Naive thymus-derived CD4-positive, alpha-beta T cell (primary cell): ENCODE results near the gene POU6F2. TPM values are rescaled to one million over a fixed set of nuclear protein-coding genes. Genes with fewer than 3 reads are reported as not detected.
A peak's percentile ranks its signal among the peaks of the same experiment; 100 is the strongest.

ENCODE experiments used
- ATAC-seq: fragments of 150-1000 bp; cut with Tn5 transposase; 2 replicates; pipeline ENCODE4 v1.10.0; 2021; ENCODE audit warnings: mild to moderate bottlenecking, moderate library complexity
- CTCF ChIA-PET: fragments of 350-600 bp; sonication (Branson Sonifier 250); formaldehyde crosslinking; loops from one replicate; lab custom pipeline; 2021; ENCODE audit warnings: antibody characterized with exemption; lab: Charles Lee
- POLR2A ChIA-PET: fragments of 350-600 bp; sonication (Branson Sonifier 250); formaldehyde crosslinking; loops from one replicate; lab custom pipeline; 2021; ENCODE audit warnings: antibody characterized with exemption, inconsistent platforms; lab: Charles Lee
- DNase-seq, 9 donors: peaks; one replicate each; pipeline versions ENCODE4 v3.0.0 to v3.0.0-alpha.2; 2020 to 2022; ENCODE audit warnings: mixed read lengths in 1 of 9
- H3K27ac ChIP-seq: one replicate; pipeline ENCODE4 v1.7.0; 2013; ENCODE audit warnings: mild to moderate bottlenecking, low read depth, low read length, moderate library complexity
- H3K27me3 ChIP-seq, 2 donors: one replicate each; pipeline ENCODE4 v1.7.0; 2013; ENCODE audit warnings: low read length in 2 of 2, mild to moderate bottlenecking in 2 of 2, moderate library complexity in 2 of 2; ENCODE audit not compliant: control insufficient read depth in 2 of 2, insufficient read depth in 2 of 2
- H3K36me3 ChIP-seq, 3 experiments: 1 replicate in 2 of 3; 2 replicates in 1 of 3; pipeline ENCODE4 v1.7.0; 2013; ENCODE audit warnings: low read length in 3 of 3, mild to moderate bottlenecking in 3 of 3, moderate library complexity in 1 of 3; ENCODE audit not compliant: insufficient read depth in 3 of 3, control insufficient read depth in 2 of 3
- H3K4me1 ChIP-seq, 2 donors: one replicate each; pipeline ENCODE4 v1.7.0; 2013; ENCODE audit warnings: low read length in 2 of 2, mild to moderate bottlenecking in 2 of 2, moderate library complexity in 1 of 2; ENCODE audit not compliant: control insufficient read depth in 2 of 2, insufficient read depth in 2 of 2
- H3K4me3 ChIP-seq: 2 replicates; pipeline ENCODE4 v1.7.0; 2013; ENCODE audit warnings: mild to moderate bottlenecking, low read length
- H3K9me3 ChIP-seq, 3 experiments: 1 replicate in 2 of 3; 2 replicates in 1 of 3; pipeline ENCODE4 v1.7.0; 2013; ENCODE audit warnings: low read length in 3 of 3; ENCODE audit not compliant: control insufficient read depth in 2 of 3
- H3K27ac Mint-ChIP-seq, 9 donors: one replicate each; pipeline ENCODE4 v1.8.0; 2020 to 2022; ENCODE audit warnings: mixed read lengths in 9 of 9, mild to moderate bottlenecking in 8 of 9, moderate library complexity in 5 of 9, inconsistent platforms in 2 of 9
- H3K27me3 Mint-ChIP-seq, 5 donors: one replicate each; pipeline ENCODE4 v1.8.0; 2021 to 2022; ENCODE audit warnings: mixed read lengths in 5 of 5, mild to moderate bottlenecking in 1 of 5
- H3K36me3 Mint-ChIP-seq, 5 donors: one replicate each; pipeline ENCODE4 v1.8.0; 2020 to 2022; ENCODE audit warnings: mixed read lengths in 5 of 5, mild to moderate bottlenecking in 3 of 5, inconsistent platforms in 1 of 5
- H3K4me1 Mint-ChIP-seq, 7 donors: one replicate each; pipeline ENCODE4 v1.8.0; 2020 to 2022; ENCODE audit warnings: mixed read lengths in 7 of 7, mild to moderate bottlenecking in 3 of 7, inconsistent platforms in 1 of 7
- H3K4me3 Mint-ChIP-seq, 10 donors: one replicate each; pipeline ENCODE4 v1.8.0; 2020 to 2022; ENCODE audit warnings: mild to moderate bottlenecking in 10 of 10, mixed read lengths in 10 of 10, moderate library complexity in 6 of 10, inconsistent platforms in 2 of 10
- H3K9me3 Mint-ChIP-seq, 11 donors: one replicate each; pipeline ENCODE4 v1.8.0; 2020 to 2022; ENCODE audit warnings: mixed read lengths in 11 of 11, mild to moderate bottlenecking in 4 of 11, inconsistent platforms in 1 of 11, moderate library complexity in 1 of 11
- intact Hi-C, 2 donors: fragments of 100-400 bp; cut with micrococcal nuclease; formaldehyde crosslinking; loops; one replicate each; pipeline ENCODE4 v1.15.1; 2023
- polyA plus RNA-seq, 2 donors: library from polyadenylated mRNA; unstranded; fragments of 300-500 nt; fragmentation: Illumina TruSeq; gene quantifications; one replicate each; pipeline ENCODE4 v1.2.3, GENCODE V29; 2021
- total RNA-seq, 6 experiments: library from RNA in 5 of 6; stranded (reverse) in 5 of 6; gene quantifications; 1 replicate in 5 of 6; 2 replicates in 1 of 6; pipeline ENCODE4 v1.2.3 and lab custom pipeline; 2021 to 2026

POU6F2 gene
- total and polyA plus RNA-seq, 7 experiments from 2014 or later, result 0.24 TPM; not detected in 6

DNA sequence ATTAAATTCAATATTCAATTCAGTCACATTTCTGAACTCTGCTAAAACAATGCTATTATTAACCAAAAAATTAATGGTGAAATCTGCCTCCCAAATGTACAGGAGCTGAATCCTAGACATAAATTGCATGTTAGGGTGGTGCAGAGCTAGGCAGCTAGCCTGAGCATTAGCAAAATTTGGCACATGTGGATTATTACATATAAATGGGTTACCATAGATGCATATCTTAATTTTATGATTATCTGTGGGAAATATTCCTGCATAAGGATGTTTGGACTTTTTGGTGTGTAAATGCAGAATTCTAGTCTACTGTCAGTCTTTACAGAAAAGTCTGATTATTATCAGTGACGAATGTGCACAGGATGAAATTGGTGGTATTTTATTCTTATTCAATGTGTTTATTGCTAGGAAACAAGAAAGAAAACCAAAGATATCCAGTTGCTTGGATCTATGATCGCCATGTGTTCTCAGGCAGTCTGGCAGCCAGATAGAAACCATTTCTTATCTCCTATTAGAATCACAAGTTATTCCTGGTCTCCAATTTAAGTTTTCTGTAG, 150.7 kb downstream of the POU6F2 start:
- Histone ChIP-seq H3K9me3 (no peaks in the 10 kb centered on the region), H3K4me3 (no peak overlapping the region), H3K27ac (no peak overlapping the region), H3K27me3 (peaks cover 0 to 4% of the 10 kb centered on the region in 2 donors), H3K36me3 (no peaks in the 10 kb centered on the region), H3K4me1 (no peaks in the 10 kb centered on the region)
- H3K36me3 Mint-ChIP-seq, result no peaks in the 10 kb centered on the region
- no peak for DNase-seq
- CTCF ChIA-PET, result no interaction called here
- intact Hi-C loops, result no loop called here
- H3K9me3 Mint-ChIP-seq, result peaks cover 0 to 4% (median 0%) of the 10 kb centered on the region in 11 donors
- POLR2A ChIA-PET, result no interaction called here
- ATAC-seq, result no peak
- peaks cover 4 to 39% (median 14%) of the 10 kb centered on the region in 5 donors for H3K27me3 Mint-ChIP-seq
- no peak overlapping the region for H3K4me3 Mint-ChIP-seq
- peaks cover 0 to 4% (median 0%) of the 10 kb centered on the region in 7 donors for H3K4me1 Mint-ChIP-seq
- no peak overlapping the region for H3K27ac Mint-ChIP-seq

DNA sequence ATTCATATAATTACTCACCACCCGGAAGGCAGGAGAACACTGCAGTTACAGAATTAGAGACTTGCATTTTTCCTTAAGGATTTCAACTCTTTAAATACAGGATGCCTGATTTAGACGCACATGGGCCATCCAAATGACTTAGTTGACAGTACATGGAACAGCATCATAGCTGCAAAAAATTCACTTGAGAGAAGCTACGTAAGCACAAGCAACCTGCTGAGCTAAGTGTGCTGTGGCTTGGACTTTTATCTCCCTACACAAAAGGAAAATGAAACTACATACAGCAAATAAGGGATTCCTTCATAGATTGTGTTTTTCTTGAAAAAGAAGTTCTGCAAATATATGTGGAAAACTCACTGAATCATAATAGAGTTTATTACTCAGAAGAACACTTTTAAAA, 152.6 kb downstream of the POU6F2 start:
- H3K27me3 Mint-ChIP-seq, result peaks cover 3 to 40% (median 21%) of the 10 kb centered on the region in 5 donors
- no peaks in the 10 kb centered on the region for H3K4me1 ChIP-seq
- H3K36me3 Mint-ChIP-seq, result no peaks in the 10 kb centered on the region
- no peaks in the 10 kb centered on the region for H3K9me3 ChIP-seq
- H3K27ac Mint-ChIP-seq, result no peak overlapping the region
- peaks cover 0 to 4% (median 0%) of the 10 kb centered on the region in 11 donors for H3K9me3 Mint-ChIP-seq
- no peak overlapping the region for H3K4me3 ChIP-seq
- ATAC-seq, result no peak
- intact Hi-C loops, result no loop called here
- no peak for DNase-seq
- peak overlapping the region in 9 of 10 donors; percentile 12 to 86 (median 58) for H3K4me3 Mint-ChIP-seq
- H3K27me3 ChIP-seq, result peaks cover 0 to 4% of the 10 kb centered on the region in 2 donors
- POLR2A ChIA-PET, result interaction anchor here (0.5 kb wide), 1 partner anchor 17 kb away, joined by 3 read pairs; no protein-coding TSS in a partner anchor
- peaks cover 0 to 4% (median 0%) of the 10 kb centered on the region in 7 donors for H3K4me1 Mint-ChIP-seq
- no peak overlapping the region for H3K27ac ChIP-seq
- CTCF ChIA-PET, result no interaction called here
- no peaks in the 10 kb centered on the region for H3K36me3 ChIP-seq

DNA sequence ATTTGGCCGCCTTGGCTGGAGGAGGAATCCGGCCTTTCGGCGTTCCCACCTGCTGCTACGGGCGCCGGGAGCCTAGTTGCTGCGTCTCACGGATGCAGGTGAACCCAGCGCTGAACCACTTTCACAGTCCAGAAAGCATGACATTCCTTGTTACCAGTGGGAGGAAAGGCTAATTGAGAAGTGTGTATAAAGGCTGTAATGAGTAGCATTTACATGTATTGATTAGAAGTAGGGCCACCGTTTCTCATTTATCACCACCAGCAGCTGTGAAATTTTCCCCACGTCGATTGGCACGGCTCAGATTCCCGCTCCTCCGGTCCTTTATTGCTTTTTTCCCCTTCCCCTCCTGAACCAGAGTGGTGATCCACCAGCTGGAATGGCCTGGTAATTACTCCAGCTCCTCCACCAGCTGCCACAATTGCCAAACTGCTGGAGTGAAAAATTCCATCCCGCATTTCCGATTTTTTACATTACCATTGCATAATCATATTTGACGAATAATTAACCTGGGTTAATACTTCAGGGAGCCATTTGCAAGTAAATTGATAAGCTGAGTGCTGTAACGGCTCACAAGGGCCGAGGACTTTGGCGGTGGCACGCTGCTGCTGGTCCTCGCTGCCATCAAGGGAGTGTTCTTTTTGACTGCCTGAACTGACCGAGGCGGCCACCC, 153.3 kb downstream of the POU6F2 start:
- ATAC-seq, result no peak
- POLR2A ChIA-PET, result no interaction called here
- no peak overlapping the region for H3K4me3 ChIP-seq

DNA sequence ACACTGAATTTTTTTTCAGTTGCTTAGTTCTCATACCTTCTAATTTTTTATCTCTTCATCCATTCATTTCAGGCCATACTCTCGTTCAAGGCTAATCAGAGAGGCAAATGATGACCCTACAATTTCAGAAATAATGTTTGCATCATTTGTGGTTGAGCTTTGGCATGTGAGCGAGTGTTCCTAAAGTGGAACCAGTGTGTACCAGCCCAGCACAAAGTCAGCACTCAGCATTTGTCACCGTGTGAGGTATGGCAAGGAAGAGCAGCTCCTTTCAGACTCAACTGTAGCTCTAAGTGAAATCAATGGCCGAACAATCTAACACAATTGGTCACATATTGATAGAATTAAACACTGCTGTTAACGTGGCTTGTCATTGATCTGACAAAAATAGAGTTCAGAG, 154.6 kb downstream of the POU6F2 start:
- intact Hi-C loops, result no loop called here
- H3K27me3 Mint-ChIP-seq, result peaks cover 2 to 39% (median 19%) of the 10 kb centered on the region in 5 donors
- ATAC-seq, result no peak
- H3K4me1 ChIP-seq, result no peaks in the 10 kb centered on the region
- H3K9me3 Mint-ChIP-seq, result peaks cover 0 to 5% (median 0%) of the 10 kb centered on the region in 11 donors
- H3K4me3 Mint-ChIP-seq, result no peak overlapping the region
- no peaks in the 10 kb centered on the region for H3K36me3 ChIP-seq
- H3K9me3 ChIP-seq, result no peaks in the 10 kb centered on the region
- no peak overlapping the region for H3K27ac Mint-ChIP-seq
- no peak for DNase-seq
- no peak overlapping the region for H3K27ac ChIP-seq
- peaks cover 0 to 4% (median 0%) of the 10 kb centered on the region in 7 donors for H3K4me1 Mint-ChIP-seq
- POLR2A ChIA-PET, result no interaction called here
- no peak overlapping the region for H3K4me3 ChIP-seq
- CTCF ChIA-PET, result no interaction called here
- H3K27me3 ChIP-seq, result peaks cover 0 to 4% of the 10 kb centered on the region in 2 donors
- no peaks in the 10 kb centered on the region for H3K36me3 Mint-ChIP-seq

More for the DNA sequence above, 153.3 kb downstream of the POU6F2 start:
- H3K9me3 Mint-ChIP-seq, result peaks cover 0 to 4% (median 0%) of the 10 kb centered on the region in 11 donors
- H3K36me3 Mint-ChIP-seq, result no peaks in the 10 kb centered on the region
- no peaks in the 10 kb centered on the region for H3K9me3 ChIP-seq
- H3K27me3 Mint-ChIP-seq, result peaks cover 2 to 39% (median 21%) of the 10 kb centered on the region in 5 donors
- peaks cover 0 to 4% (median 0%) of the 10 kb centered on the region in 7 donors for H3K4me1 Mint-ChIP-seq
- no peaks in the 10 kb centered on the region for H3K4me1 ChIP-seq
- H3K27ac Mint-ChIP-seq, result no peak overlapping the region
- H3K36me3 ChIP-seq, result no peaks in the 10 kb centered on the region
- no peak overlapping the region for H3K27ac ChIP-seq
- H3K27me3 ChIP-seq, result peaks cover 0 to 4% of the 10 kb centered on the region in 2 donors
- peak overlapping the region; percentile 17 to 86 (median 70) for H3K4me3 Mint-ChIP-seq
- DNase-seq, result no peak
- CTCF ChIA-PET, result no interaction called here
- intact Hi-C loops, result no loop called here

DNA sequence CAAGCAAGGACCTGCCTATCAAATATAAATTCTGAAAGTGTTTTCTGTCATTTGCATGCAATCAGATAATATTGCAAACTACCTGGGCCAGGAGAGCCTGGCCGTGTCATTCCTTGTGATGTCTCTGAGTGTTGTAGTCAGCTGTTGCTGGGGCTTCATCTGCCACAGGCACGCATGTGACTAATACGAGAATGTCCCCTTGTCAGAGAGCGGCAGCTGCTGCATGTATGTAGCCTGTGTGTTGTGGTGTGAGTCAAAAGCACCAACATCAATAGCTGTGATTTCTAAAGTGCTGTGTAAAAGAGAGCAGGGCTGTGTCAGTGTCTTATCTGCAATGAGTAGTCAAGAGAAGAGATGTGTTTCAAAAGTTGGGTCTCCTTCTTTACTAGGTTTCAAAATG, 155.4 kb downstream of the POU6F2 start:
- intact Hi-C loops, result no loop called here

DNA sequence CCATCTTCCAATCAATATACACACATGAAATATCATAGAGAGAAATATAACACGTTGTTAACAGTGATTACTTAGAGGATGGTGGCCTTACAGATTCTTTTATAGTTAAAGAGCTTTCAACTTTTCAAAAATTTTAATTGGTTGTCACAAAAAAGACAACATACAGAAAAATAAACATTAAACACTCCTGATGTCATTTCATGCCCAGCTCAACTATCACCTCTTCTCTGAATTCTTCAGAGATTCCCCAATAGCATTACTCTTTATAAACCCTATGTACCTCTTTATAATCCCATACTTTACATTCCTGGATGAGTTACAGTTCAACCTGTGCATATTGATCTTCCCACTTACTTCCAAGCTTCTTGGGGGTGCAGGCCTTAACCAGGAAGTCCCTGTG, 159.8 kb downstream of the POU6F2 start:
- Histone ChIP-seq H3K36me3 (no peaks in the 10 kb centered on the region), H3K4me3 (no peak overlapping the region), H3K27ac (no peak overlapping the region), H3K4me1 (no peaks in the 10 kb centered on the region), H3K9me3 (no peaks in the 10 kb centered on the region), H3K27me3 (no peaks in the 10 kb centered on the region)
- ChIA-PET CTCF (no interaction called here), POLR2A (no interaction called here)
- intact Hi-C loops, result no loop called here
- Mint-ChIP-seq H3K4me3 (no peak overlapping the region), H3K4me1 (no peaks in the 10 kb centered on the region), H3K36me3 (no peaks in the 10 kb centered on the region), H3K27ac (no peak overlapping the region), H3K9me3 (peaks cover 0 to 4% (median 0%) of the 10 kb centered on the region in 11 donors), H3K27me3 (peaks cover 0 to 20% (median 11%) of the 10 kb centered on the region in 5 donors)
- no peak for DNase-seq
- ATAC-seq, result no peak

More for the DNA sequence above, 155.4 kb downstream of the POU6F2 start:
- DNase-seq (no peak), ATAC-seq (no peak)
- POLR2A ChIA-PET, result no interaction called here
- peaks cover 2 to 39% (median 15%) of the 10 kb centered on the region in 5 donors for H3K27me3 Mint-ChIP-seq
- H3K27ac Mint-ChIP-seq, result no peak overlapping the region
- H3K4me3 Mint-ChIP-seq, result no peak overlapping the region
- H3K36me3 ChIP-seq, result no peaks in the 10 kb centered on the region
- H3K9me3 Mint-ChIP-seq, result peaks cover 0 to 5% (median 0%) of the 10 kb centered on the region in 11 donors
- peaks cover 0 to 4% of the 10 kb centered on the region in 2 donors for H3K27me3 ChIP-seq
- no peaks in the 10 kb centered on the region for H3K9me3 ChIP-seq
- no peak overlapping the region for H3K4me3 ChIP-seq
- peaks cover 0 to 4% (median 0%) of the 10 kb centered on the region in 7 donors for H3K4me1 Mint-ChIP-seq
- CTCF ChIA-PET, result no interaction called here
- H3K36me3 Mint-ChIP-seq, result no peaks in the 10 kb centered on the region
- H3K4me1 ChIP-seq, result no peaks in the 10 kb centered on the region
- H3K27ac ChIP-seq, result no peak overlapping the region
